ENCODE data around the gene RUFY2. TPM values are rescaled to one million over a fixed set of nuclear protein-coding genes. Genes with fewer than 3 reads are reported as not detected.

RUFY2 gene
- total RNA-seq, 1 donor from 2014 or later, result 21.3 TPM

DNA sequence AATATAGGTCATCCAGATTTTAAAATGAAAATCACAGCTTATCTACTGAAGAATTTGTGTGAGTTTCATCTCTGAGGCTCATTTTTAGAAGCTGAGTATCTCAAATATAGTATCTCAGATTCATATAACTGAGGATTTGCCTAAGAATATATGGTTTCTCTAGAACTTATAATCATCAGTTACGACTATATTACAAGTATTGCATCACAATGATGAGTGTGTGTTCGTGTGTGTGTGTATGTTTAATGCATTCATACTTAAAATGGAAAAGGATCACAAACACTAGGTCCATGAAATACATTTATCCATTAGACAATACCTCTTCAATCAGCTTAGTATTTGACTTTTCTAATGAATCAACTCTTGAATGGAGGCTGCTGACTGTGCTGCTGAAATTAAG, 21.3 kb downstream of the RUFY2 start:
- H3K27me3 Mint-ChIP-seq, result no peaks in the 10 kb centered on the region
- no peaks in the 10 kb centered on the region for H3K4me1 Mint-ChIP-seq (ENCODE audit: unreplicated experiment)
- DNase-seq (ENCODE audit: extremely low spot score, unreplicated experiment), result no peak
- no peak overlapping the region for H3K27ac Mint-ChIP-seq
- H3K9me3 Mint-ChIP-seq, result no peaks in the 10 kb centered on the region
- TF ChIP-seq CTCF (conservative IDR thresholded peaks at IDR 0.05), result no peak
- H3K4me3 Mint-ChIP-seq, result no peak overlapping the region
- peaks cover 15% of the 10 kb centered on the region for H3K36me3 Mint-ChIP-seq

DNA sequence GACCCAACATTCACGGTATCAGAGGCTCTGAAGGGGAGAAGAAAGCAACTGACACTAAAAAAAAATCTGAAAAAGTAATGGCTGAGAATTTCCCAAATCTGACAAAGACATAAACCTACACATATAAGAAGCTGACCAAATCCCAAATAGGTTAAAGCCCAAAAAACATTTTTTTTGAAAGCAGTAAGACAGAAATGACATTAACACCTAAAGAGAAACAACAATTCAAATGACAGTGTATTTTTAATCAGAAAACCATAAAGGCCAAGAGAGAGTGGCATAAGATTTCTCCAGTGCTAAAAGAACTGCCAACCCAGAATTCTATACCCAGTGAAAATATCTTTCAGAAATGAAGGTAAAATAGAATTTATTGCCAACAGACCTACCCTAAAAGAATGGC, 35.5 kb downstream of the RUFY2 start:
- Mint-ChIP-seq H3K36me3 (peaks cover 37% of the 10 kb centered on the region), H3K4me3 (no peak overlapping the region), H3K9me3 (no peaks in the 10 kb centered on the region), H3K27ac (no peak overlapping the region), H3K4me1 (ENCODE audit: unreplicated experiment) (no peaks in the 10 kb centered on the region), H3K27me3 (no peaks in the 10 kb centered on the region)
- TF ChIP-seq CTCF (conservative IDR thresholded peaks at IDR 0.05), result no peak
- no peak for DNase-seq (ENCODE audit: extremely low spot score, unreplicated experiment)

DNA sequence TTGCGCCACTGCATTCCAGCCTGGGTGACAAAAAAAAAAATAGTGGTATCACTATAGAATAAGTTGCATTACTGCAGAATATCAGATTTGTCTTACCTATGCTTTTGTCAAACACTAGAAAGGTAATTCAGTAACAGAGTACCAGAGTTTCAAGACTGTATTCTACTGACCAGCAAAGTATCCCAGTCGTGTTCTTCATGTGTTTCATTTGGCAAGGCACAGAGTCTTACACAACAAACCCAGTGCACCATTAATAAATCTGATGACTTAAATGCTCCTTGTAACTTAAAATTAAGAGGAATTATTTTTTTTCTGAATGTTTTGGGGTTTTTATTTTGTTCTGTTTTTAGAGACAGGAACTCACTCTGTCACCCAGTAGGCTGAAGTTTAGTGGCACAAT, 40.0 kb downstream of the RUFY2 start:
- Mint-ChIP-seq H3K27ac (no peak overlapping the region), H3K27me3 (no peaks in the 10 kb centered on the region), H3K4me3 (no peak overlapping the region), H3K36me3 (peaks cover 15% of the 10 kb centered on the region), H3K9me3 (no peaks in the 10 kb centered on the region), H3K4me1 (ENCODE audit: unreplicated experiment) (no peaks in the 10 kb centered on the region)
- no peak for DNase-seq (ENCODE audit: extremely low spot score, unreplicated experiment)
- TF ChIP-seq CTCF (conservative IDR thresholded peaks at IDR 0.05), result no peak

DNA sequence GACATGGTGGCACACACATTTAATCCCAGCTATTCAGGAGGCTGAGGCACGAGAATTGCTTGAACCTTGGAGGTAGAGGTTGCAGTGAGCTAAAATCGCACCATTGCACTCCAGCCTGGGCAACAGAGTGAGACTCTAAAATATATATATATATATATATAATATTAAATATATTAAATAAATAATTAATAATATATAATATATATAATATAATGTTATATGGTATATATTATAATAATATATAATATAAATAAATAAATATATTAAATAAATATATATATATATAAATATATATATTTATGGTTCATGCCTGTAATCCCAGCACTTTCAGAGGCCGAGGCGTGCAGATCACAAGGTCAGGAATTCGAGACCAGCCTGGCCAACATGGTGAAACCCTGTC, 40.5 kb downstream of the RUFY2 start:
- Mint-ChIP-seq H3K4me1 (ENCODE audit: unreplicated experiment) (no peaks in the 10 kb centered on the region), H3K4me3 (no peak overlapping the region), H3K27me3 (no peaks in the 10 kb centered on the region), H3K9me3 (no peaks in the 10 kb centered on the region), H3K27ac (no peak overlapping the region), H3K36me3 (peaks cover 15% of the 10 kb centered on the region)
- TF ChIP-seq CTCF (conservative IDR thresholded peaks at IDR 0.05), result no peak
- no peak for DNase-seq (ENCODE audit: extremely low spot score, unreplicated experiment)

- Mint-ChIP-seq H3K27ac (no peak overlapping the region), H3K27me3 (no peaks in the 10 kb centered on the region), H3K4me1 (ENCODE audit: unreplicated experiment) (no peaks in the 10 kb centered on the region), H3K9me3 (no peaks in the 10 kb centered on the region), H3K4me3 (no peak overlapping the region), H3K36me3 (peaks cover 13% of the 10 kb centered on the region)
- DNase-seq (ENCODE audit: extremely low spot score, unreplicated experiment), result no peak
- TF ChIP-seq CTCF (conservative IDR thresholded peaks at IDR 0.05), result no peak
Measured at GRCh38 chr10:68365611-68366010, 41.5 kb downstream of the RUFY2 start.

All from type B pancreatic cell (in vitro differentiated cells).